Measurements from ENCODE around the gene RAB8A.

- TF ChIP-seq CTCF (IDR thresholded peaks at IDR 0.05; ENCODE audit: low read length), result no peak
- no peak for TF ChIP-seq EZH2 (IDR thresholded peaks at IDR 0.05; ENCODE audit: borderline replicate concordance, low read length)
These were observed 50.2 kb downstream of the RAB8A start for GRCh38 chr19:16161840-16162239.
